C4-2B (cell line): Measurements from ENCODE around the gene NUMB.

ENCODE experiments used
- CTCF ChIP-seq: fragments of 450-650 bp; conservative IDR thresholded peaks from 2 replicates; pipeline ENCODE4 v1.5.1; 2017; ENCODE audit warnings: mild to moderate bottlenecking
- ZFX ChIP-seq: fragments of 450-650 bp; IDR thresholded peaks from 2 replicates; pipeline ENCODE4 v1.6.1; 2017

GRCh38 chr14:73386342-73386741 is 72.0 kb downstream of the NUMB start:
- TF ChIP-seq CTCF: no peak
- TF ChIP-seq ZFX: no peak
